Fibroblast of skin of left biceps (primary cell): Measurements from ENCODE around the gene EYA4.
"Not testable (repeated sequence)": the region's sequence is repeated elsewhere in the genome, so short reads cannot be mapped to it uniquely, and the experiment has no call there.

ENCODE experiments used
- DNase-seq, 2 experiments: peaks; one replicate each; pipeline ENCODE4 v3.0.0-alpha.2; 2013; ENCODE audit warnings: low read depth in 2 of 2

EYA4 gene

DNA sequence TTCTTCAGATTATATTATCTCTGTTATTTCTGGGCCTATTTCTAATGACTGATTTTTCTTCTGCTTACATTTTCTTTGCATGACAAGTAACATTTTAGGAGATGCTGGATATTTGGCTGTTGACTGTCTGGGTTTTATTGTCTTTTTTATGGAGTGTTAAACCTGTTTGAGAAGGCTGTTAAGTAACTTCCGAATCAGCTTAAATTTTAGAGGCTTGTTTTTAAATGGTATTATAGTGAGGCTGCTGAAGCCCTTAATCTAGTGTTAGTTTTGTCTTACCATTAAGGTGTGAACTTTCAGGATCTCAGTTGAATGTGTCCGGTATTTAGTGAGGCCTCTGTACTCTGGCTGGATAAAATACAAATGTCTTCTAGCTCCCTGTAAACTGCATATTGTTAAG, 109.8 kb downstream of the EYA4 start:
- DNase-seq = no peak

- no peak for DNase-seq
Observed at GRCh38 chr6:133352046-133352445, 110.9 kb downstream of the EYA4 start.

DNA sequence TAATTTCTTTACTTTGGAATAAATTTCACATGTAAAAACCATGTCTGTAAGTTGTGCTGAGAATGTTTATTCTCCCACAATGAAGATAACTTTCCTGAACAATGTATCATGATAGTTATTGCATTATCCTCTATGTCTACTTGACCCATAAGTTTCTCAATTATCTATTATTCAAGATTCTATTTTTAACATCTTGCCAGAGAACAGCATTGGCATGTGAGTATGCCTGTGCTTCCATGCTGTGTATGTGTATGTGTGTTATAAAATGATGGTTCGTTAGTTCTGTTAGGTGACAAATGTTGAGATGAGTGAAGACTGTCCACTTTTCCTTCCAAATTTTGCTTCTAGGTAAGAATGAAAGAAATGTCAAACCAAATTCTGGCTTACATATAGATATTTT, 111.9 kb downstream of the EYA4 start:
- no peak for DNase-seq

DNA sequence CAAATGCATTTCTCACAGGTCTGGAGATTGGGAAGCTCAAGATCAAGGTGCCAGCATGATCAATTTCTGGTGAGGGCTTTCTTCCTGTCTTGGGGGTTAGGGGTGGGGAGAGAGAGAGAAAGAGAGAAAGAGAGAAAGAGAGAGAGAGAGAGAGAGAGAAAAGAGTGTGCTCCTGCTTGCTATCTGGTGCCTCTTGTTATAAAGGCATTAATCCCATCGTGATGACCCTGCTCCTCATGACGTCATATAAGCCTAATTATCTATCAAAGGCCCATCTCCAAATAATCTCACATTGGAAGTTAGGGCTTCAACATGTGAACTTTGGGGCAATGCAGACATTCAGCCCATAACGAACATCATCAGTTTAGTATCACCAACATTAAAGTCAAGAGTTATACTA, 114.8 kb downstream of the EYA4 start:
- DNase-seq = no peak

DNA sequence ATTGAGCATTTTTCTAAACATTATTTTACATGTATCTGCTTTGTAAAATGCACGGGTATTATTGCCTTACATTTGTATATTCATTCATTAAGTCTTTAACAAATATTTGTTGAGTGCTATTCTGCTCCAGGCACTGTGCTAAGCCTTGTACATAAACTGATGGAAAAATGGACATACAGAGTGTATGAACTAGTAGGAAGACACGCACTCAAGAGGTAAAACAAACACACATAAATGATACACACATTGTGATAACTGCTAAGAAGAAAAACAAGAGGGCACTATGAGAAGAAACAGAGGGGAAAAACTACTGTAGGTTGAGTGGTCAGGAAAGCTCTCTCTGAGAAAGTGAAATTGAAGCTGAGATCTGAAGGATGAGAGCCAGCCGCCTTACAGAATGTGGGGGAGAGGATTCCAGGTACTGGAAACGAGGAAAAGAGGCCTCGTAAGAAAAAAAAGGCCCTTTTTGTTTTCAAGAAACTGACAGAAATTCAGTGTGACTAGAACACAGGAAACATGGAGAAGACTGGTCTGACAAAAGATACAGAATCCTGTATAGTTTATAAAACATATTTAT, 117.5 kb downstream of the EYA4 start:
- no peak for DNase-seq

GRCh38 chr6:133359256-133359655, 118.1 kb downstream of the EYA4 start:
- no peak for DNase-seq

DNA sequence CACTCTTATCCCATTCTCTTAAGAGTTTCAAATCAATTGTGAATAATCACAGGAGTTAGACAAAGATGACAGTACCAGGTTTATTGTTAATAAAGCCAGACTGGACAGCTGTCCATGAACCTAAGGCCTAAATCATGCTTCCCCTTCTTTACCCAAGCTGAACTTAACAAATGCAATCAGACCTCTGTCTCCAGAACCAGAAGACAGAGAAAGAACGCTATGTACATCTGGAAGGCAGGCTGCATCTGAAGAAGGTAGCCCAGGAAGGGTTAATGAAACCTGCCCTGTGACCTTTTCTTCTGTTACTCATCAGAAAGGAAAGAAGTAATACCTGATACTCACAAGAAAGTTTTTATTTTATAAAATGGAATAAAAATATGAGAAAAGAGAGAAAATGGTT, 118.6 kb downstream of the EYA4 start:
- no peak for DNase-seq

DNA sequence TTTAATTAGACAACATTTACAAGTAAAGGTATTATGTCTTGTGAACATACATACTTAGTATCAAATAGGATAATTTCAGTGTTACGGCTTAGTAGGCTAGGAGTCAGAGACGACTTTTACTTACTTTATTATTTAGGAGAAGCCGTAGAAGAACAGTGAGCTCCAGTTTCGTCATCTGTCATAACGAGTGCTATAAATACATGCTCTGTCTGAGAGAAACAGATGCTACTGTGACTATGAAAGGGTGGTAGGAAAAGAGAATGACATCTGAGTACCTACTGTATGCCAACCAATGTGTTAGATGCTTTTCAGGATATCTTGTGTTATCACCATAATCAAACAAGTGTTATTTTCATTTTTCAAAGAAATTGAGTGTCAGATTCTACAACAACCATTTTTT, 119.0 kb downstream of the EYA4 start:
- no peak for DNase-seq

DNA sequence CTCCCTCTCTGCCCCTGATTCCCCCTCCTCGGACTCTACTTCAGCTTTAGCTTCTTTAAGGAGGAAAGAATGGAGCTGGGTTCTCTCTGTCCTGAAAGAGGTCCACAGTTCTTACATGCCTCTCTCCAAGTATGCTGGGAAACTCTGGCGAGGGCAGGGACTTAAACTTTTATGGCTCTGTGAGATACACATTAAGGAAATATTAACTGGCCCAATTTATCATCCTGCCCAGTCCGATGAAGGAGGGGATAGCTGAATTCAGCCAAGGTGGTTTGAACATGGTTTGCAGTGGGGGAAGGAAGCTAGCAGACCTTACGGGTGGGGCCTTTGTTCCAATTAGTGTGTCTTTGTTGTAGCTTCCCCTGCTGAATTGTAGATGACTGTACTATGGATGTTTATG, 121.7 kb downstream of the EYA4 start:
- no peak for DNase-seq

DNA sequence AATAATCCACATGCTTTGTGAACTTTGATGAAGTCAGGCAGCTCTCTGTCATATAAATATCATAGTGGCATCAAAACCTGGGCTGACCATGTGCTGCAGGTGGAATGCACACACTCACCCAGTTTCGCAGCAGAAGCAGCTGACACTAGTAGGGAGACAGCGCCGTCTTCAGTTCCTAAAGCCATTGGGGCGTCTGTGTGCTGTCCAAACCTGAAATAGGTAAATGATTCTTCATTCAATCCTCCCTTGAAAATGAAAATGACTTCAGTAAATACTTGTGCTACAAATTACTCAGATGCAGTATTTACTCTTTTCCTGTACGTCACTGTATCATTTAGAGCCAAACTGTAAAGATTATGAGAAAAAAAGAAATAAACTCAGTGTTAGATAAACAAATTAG, 127.5 kb downstream of the EYA4 start:
- no peak for DNase-seq

- DNase-seq = no peak
Observed at GRCh38 chr6:133369773-133370272, 128.7 kb downstream of the EYA4 start.

GRCh38 chr6:133376743-133377142, 135.6 kb downstream of the EYA4 start:
- no peak for DNase-seq

DNA sequence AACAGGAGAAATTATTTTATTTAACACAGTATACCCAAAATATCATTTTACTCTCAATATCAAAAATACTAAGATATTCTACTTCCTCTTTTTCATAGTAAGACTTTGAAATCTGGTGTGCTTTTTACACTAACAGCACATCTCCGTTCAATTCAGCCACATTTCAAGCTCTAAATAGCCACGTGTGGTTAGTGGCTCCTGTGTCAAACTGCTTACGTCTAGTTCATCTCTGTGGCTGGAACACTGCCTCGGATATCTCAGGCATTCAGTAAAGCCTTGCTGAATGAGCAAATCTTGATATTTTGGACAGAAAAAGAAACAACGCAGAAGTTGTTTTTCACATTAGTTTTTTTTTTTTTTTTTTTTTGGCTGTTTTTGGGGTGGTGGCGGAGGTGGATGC, 136.1 kb downstream of the EYA4 start:
- no peak for DNase-seq

DNA sequence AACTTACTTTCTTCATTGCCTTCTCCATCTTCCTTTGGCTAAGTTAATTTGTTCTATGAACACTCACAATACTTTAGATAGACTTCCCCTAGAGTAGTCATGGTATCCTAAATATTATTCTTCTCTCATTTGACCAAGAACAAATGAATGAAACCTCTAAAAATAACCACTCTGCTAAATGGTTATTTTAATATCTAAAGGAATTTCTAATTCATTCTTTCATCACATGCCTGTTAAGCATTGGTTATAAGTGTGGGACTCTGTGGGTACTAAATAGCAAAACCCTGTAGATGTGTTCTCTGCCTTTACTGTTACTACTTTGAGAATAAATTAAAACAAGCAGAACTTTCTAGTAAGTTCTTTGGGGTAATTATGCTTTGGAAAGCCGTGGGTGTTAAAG, 138.9 kb downstream of the EYA4 start:
- DNase-seq = no peak

- DNase-seq = no peak
Observed at GRCh38 chr6:133380723-133381122, 139.6 kb downstream of the EYA4 start.

- no peak for DNase-seq
Observed at GRCh38 chr6:133388731-133389130, 147.6 kb downstream of the EYA4 start.

DNA sequence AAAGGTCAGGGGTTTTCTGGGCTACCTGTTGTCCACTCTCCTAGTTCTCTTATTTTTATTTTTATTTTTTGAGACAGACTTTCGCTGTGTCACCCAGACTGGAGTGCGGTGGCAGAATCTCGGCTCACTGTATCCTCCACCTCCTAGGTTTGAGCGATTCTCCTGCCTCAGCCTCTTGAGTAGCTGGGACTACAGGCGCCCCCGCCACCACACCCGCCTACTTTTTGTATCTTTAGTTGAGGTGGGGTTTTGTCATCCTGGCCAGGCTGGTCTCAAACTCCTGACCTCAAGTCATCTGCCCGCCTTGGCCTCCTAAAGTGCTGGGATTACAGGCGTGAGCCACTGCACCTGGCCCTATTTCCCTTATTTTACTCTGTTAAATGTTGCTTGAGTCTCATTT, 149.0 kb downstream of the EYA4 start:
- DNase-seq = no peak

DNA sequence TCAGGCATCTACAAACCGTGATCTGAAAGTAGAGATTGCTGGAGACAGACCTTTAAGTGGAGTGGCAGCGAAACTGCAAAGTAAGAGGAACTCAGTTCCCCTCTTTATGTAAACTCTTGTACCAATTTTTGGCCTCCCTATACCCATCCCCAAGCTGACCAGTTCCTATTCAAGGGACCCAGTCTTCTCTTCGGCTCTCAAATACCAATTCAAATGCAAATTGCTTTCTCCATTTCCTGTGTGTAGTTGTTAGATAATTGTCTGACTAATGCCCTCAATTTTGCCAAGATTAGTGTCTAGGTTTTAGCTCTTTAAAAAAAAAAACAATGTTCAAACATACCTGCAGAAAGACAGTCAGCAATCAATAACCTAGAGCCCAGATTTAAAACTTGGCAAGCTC, 150.9 kb downstream of the EYA4 start:
- DNase-seq = no peak

DNA sequence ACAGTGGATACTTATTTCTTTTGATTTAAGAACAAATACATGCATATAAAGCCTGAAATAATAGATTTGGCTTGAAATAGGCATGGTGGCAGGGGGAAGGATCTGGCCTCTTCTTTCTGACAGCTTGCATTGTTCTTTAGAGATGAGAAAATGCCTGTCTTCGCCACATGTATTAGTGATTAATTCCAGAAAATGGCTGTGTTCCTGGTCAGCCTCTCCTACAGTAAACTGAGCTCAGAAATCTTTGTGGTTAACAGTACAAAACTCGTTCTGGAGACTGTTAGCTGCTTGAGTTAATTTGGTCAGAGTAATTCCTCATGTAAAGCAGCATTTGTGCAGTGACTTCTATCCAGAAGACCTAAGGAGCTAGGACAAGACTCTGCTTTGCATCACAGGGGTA, 151.5 kb downstream of the EYA4 start:
- DNase-seq = peak; percentile 12 to 17

DNA sequence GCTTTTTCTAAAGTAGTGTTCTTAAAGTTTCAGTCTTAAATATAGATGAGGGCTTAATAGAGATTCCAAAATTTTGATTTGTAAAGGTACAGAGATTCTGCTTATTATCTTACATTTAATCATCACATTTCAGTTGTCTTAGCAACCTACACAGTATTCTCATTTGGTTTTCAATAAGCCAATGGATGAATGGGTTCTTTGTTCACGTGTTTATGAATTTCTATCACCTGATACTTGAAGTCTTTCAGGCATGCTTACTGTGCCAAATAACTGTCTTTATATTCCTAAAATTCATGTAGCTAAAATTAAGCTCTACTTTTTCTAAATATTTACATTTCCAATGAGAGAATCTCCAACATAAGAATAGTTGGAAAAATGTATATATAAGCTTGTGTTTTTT, 152.7 kb downstream of the EYA4 start:
- DNase-seq = no peak

- DNase-seq = no peak
Observed at GRCh38 chr6:133394630-133395029, 153.5 kb downstream of the EYA4 start.

DNA sequence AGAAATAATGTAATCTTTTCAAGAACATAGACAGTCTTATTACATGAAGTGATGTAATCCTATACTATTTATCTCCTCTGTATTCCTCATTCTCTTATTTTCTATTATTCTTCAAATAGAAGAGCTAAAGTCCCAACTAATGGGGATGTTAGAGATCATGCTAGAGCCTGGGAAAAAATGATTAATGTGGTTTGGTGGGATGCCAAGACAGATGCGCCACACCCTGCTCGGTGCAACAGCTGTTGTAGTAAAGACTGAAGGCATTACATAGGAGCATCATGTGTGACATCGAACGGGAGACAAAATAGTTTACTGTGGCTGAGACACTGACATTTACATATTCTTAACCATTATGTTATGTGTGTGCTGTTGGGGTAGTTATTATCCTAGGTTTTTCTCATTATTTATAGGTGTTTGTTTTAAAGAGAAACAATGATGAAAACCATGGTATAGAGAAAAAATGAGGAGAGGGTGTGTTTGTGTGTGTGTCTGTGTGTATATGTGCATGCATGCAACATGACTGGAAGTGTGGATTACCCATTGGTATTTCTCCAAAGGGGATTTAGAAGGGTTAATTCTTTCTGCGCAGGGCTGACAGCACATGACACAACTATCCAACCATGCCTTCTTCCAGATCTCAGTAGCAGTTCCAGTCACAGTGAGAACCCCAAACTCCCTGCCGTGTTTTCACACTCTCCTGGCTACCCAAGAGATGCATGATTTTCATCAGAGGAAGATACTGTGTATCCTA, 155.3 kb downstream of the EYA4 start:
- DNase-seq = no peak

GRCh38 chr6:133396984-133397348, 155.8 kb downstream of the EYA4 start:
- no peak for DNase-seq

DNA sequence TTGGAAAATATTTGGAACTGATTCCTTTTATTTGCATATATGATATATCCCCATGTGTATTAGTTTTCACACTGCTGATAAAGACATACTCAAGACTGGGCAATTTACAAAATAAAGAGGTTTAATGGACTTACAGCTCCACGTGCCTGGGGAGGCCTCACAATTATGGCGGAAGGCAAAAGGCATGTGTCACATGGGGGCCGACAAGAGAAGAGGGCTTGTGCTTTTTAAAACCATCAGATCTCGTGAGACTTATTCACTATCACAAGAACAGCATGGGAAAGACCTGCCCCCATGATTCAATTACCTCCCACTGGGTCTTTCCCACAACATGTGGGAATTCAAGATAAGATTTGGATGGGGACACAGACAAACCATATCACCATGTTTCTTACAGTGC, 156.4 kb downstream of the EYA4 start:
- DNase-seq = not testable (repeated sequence)
